Ramos (cell line): Measurements from ENCODE around the gene B4GALNT4.
"Not testable (repeated sequence)": the region's sequence is repeated elsewhere in the genome, so short reads cannot be mapped to it uniquely, and the experiment has no call there.

Experiments used
- in situ Hi-C: fragments of 300-500 bp; cut with MboI; formaldehyde crosslinking; loops from one replicate; pipeline ENCODE4 v1.14.3; 2022; ENCODE audit warnings: low sequenced_read_pairs; ENCODE audit not compliant: unreplicated experiment

The B4GALNT4 gene

GRCh38 chr11:369336-370018, at the start of gene B4GALNT4:
B4GALNT4 (plus strand) TSS chr11:369499; CDS start chr11:369804, 305 bp downstream.
- in situ Hi-C loops, result no loop called here

GRCh38 chr11:319888-320273, 49.4 kb upstream of the B4GALNT4 start:
- in situ Hi-C loops, result not testable (repeated sequence)

- in situ Hi-C loops, result no loop called here
Observed at GRCh38 chr11:324156-324555, 45.1 kb upstream of the B4GALNT4 start.

- in situ Hi-C loops, result not testable (repeated sequence)
Observed at GRCh38 chr11:324593-325517, 44.4 kb upstream of the B4GALNT4 start.

- in situ Hi-C loops, result no loop called here
Observed at GRCh38 chr11:325796-326591, 43.3 kb upstream of the B4GALNT4 start.

- in situ Hi-C loops, result no loop called here
Observed at GRCh38 chr11:326592-326841, 42.8 kb upstream of the B4GALNT4 start.

- in situ Hi-C loops, result no loop called here
Observed at GRCh38 chr11:326842-327580, 42.3 kb upstream of the B4GALNT4 start.

- in situ Hi-C loops, result no loop called here
Observed at GRCh38 chr11:327581-327923, 41.7 kb upstream of the B4GALNT4 start.

- in situ Hi-C loops, result no loop called here
Observed at GRCh38 chr11:328012-328411, 41.3 kb upstream of the B4GALNT4 start.

GRCh38 chr11:328516-329100, 40.7 kb upstream of the B4GALNT4 start:
- in situ Hi-C loops, result not testable (repeated sequence)

- in situ Hi-C loops, result no loop called here
Observed at GRCh38 chr11:329886-330253, 39.4 kb upstream of the B4GALNT4 start.

- in situ Hi-C loops, result no loop called here
Observed at GRCh38 chr11:330307-330693, 39.0 kb upstream of the B4GALNT4 start.

GRCh38 chr11:330694-331357, 38.5 kb upstream of the B4GALNT4 start:
- in situ Hi-C loops, result no loop called here

GRCh38 chr11:331358-332060, 37.8 kb upstream of the B4GALNT4 start:
- in situ Hi-C loops, result no loop called here

GRCh38 chr11:332651-333480, 36.4 kb upstream of the B4GALNT4 start:
- in situ Hi-C loops, result no loop called here

GRCh38 chr11:333616-334263, 35.6 kb upstream of the B4GALNT4 start:
- in situ Hi-C loops, result not testable (repeated sequence)

- in situ Hi-C loops, result no loop called here
Observed at GRCh38 chr11:334264-334994, 34.9 kb upstream of the B4GALNT4 start.
